HCT116 (cell line): ENCODE data around the gene COL18A1. TPM values are rescaled to one million over a fixed set of nuclear protein-coding genes. Genes with fewer than 3 reads are reported as not detected.

Experiments used
- ATAC-seq: fragments of 200-7000 bp; cut with Tn5 transposase; 2 replicates; pipeline ENCODE4 v1.9.1; 2020; ENCODE audit warnings: mild to moderate bottlenecking, moderate library complexity
- BruUV-seq: library from RNA; stranded (reverse); fragments of 400-500 nt; replicated peaks from 2 replicates; lab custom pipeline; 2021; lab: Mats Ljungman, UMichigan
- CTCF ChIA-PET: fragments of 300-600 bp; sonication (Branson Sonifier 250); formaldehyde crosslinking; loops from one replicate; lab custom pipeline; 2021; ENCODE audit warnings: antibody characterized with exemption; lab: Charles Lee
- POLR2A ChIA-PET: fragments of 300-600, 350-600 bp; sonication (Branson Sonifier 250); formaldehyde crosslinking; loops from one replicate; lab custom pipeline; 2021; ENCODE audit warnings: antibody characterized with exemption; lab: Charles Lee
- RAD21 ChIA-PET, 2 experiments: fragments of 300-600 bp; sonication (Branson Sonifier 250); formaldehyde crosslinking; loops; one replicate each; lab custom pipeline; 2023; ENCODE audit warnings: low total read pairs in 2 of 2; ENCODE audit not compliant: uncharacterized antibody in 2 of 2, unreplicated experiment in 2 of 2, low non-redundant PET in 1 of 2; lab: Charles Lee
- DNase-seq: peaks from one replicate; pipeline ENCODE4 v3.0.0-alpha.2; 2010; ENCODE audit warnings: low read depth, low spot score
- H2AFZ ChIP-seq: fragments of 200-600 bp; shearing (Covaris generic), sonication (generic); 2 replicates; pipeline ENCODE4 v1.6.1; 2017; ENCODE audit warnings: low read depth, mixed run types, mixed read lengths, antibody characterized with exemption, low read length; ENCODE audit not compliant: poor library complexity, severe bottlenecking
- H3K27ac ChIP-seq: 2 replicates; pipeline ENCODE4 v1.5.1; 2012; ENCODE audit warnings: low read depth, low read length
- H3K27me3 ChIP-seq: fragments of 200-600 bp; sonication (generic); 2 replicates; pipeline ENCODE4 v1.6.1; 2016; ENCODE audit warnings: mixed run types, low read length, mixed read lengths; ENCODE audit not compliant: insufficient read depth
- H3K36me3 ChIP-seq, 2 experiments: fragments of 200-500 bp in 1 of 2; fragments of 200-600 bp in 1 of 2; sonication (Bioruptor generic) in 1 of 2; sonication (generic) in 1 of 2; 2 replicates each; pipeline versions ENCODE4 v1.5.1 to v1.6.1; 2014 to 2016; ENCODE audit warnings: low read length in 2 of 2, inconsistent platforms in 1 of 2, mixed read lengths in 1 of 2, mixed run types in 1 of 2; ENCODE audit not compliant: insufficient read depth in 2 of 2, control insufficient read depth in 1 of 2
- H3K4me1 ChIP-seq, 2 experiments: fragments of 200-600 bp in 1 of 2; sonication (generic) in 1 of 2; 2 replicates each; pipeline versions ENCODE4 v1.5.1 to v1.6.1; 2012 to 2017; ENCODE audit warnings: low read length in 2 of 2, inconsistent platforms in 1 of 2, mild to moderate bottlenecking in 1 of 2, mixed read lengths in 1 of 2, mixed run types in 1 of 2, moderate library complexity in 1 of 2; ENCODE audit not compliant: insufficient read depth in 2 of 2, control insufficient read depth in 1 of 2
- H3K4me2 ChIP-seq: fragments of 200-600 bp; sonication (generic); 2 replicates; pipeline ENCODE4 v1.6.1; 2017; ENCODE audit warnings: mixed run types, low read length, mixed read lengths
- H3K4me3 ChIP-seq, 2 experiments: fragments of 200-600 bp in 1 of 2; sonication (generic) in 1 of 2; replicated peaks in 1 of 2; 2 replicates each; pipeline ENCODE4 v1.5.1; 2011 to 2016; ENCODE audit warnings: low read length in 2 of 2, control low read depth in 1 of 2, low read depth in 1 of 2, mild to moderate bottlenecking in 1 of 2, mixed read lengths in 1 of 2, mixed run types in 1 of 2
- H3K79me2 ChIP-seq: fragments of 200-600 bp; sonication (generic); 2 replicates; pipeline ENCODE4 v1.6.1; 2017; ENCODE audit warnings: mild to moderate bottlenecking, mixed run types, low read length, moderate library complexity, mixed read lengths; ENCODE audit not compliant: insufficient read depth
- H3K9ac ChIP-seq: fragments of 200-600 bp; sonication (generic); 2 replicates; pipeline ENCODE4 v1.6.1; 2016; ENCODE audit warnings: low read length, mixed read lengths
- H3K9me2 ChIP-seq: fragments of 200-600 bp; sonication (generic), shearing (Covaris generic); 2 replicates; pipeline ENCODE4 v1.6.1; 2017; ENCODE audit warnings: mixed run types, mild to moderate bottlenecking, moderate library complexity; ENCODE audit not compliant: insufficient read depth
- H3K9me3 ChIP-seq, 2 experiments: fragments of 200-500 bp in 1 of 2; fragments of 200-600 bp in 1 of 2; sonication (Bioruptor generic) in 1 of 2; sonication (generic) in 1 of 2; 2 replicates each; pipeline ENCODE4 v1.6.1; 2014 to 2017; ENCODE audit warnings: low read length in 2 of 2, mixed read lengths in 2 of 2, inconsistent platforms in 1 of 2, low read depth in 1 of 2, mild to moderate bottlenecking in 1 of 2, mixed run types in 1 of 2, moderate library complexity in 1 of 2; ENCODE audit not compliant: control insufficient read depth in 1 of 2, insufficient read depth in 1 of 2
- H4K20me1 ChIP-seq: fragments of 200-600 bp; sonication (generic), shearing (Covaris generic); 2 replicates; pipeline ENCODE4 v1.6.1; 2017; ENCODE audit warnings: mixed run types, mild to moderate bottlenecking, moderate library complexity; ENCODE audit not compliant: insufficient read depth
- CBX3 ChIP-seq: IDR thresholded peaks from 2 replicates; pipeline ENCODE4 v1.6.1; 2012; ENCODE audit warnings: low read depth
- CTCF ChIP-seq, 3 experiments: fragments of 200-600 bp in 1 of 3; sonication (generic) in 1 of 3; IDR thresholded peaks in 2 of 3; conservative IDR thresholded peaks in 1 of 3; 2 replicates each; pipeline ENCODE4 v1.5.1; 2012 to 2017; ENCODE audit warnings: low read depth in 2 of 3, low read length in 2 of 3, antibody characterized with exemption in 1 of 3, borderline replicate concordance in 1 of 3, control low read depth in 1 of 3, mild to moderate bottlenecking in 1 of 3, mixed read lengths in 1 of 3, mixed run types in 1 of 3, moderate library complexity in 1 of 3; ENCODE audit not compliant: insufficient read depth in 1 of 3
- EGR1 ChIP-seq: IDR thresholded peaks from 2 replicates; pipeline ENCODE4 v1.6.1; 2012; ENCODE audit warnings: low read depth
- ELF1 ChIP-seq: IDR thresholded peaks from 2 replicates; pipeline ENCODE4 v1.6.1; 2012; ENCODE audit warnings: low read depth, borderline replicate concordance
- EZH2 ChIP-seq: fragments of 200-600 bp; sonication (generic); IDR thresholded peaks from 2 replicates; pipeline ENCODE4 v1.6.1; 2017; ENCODE audit warnings: antibody characterized with exemption, mixed run types
- EZH2phosphoT487 ChIP-seq: fragments of 200-600 bp; IDR thresholded peaks from 2 replicates; pipeline ENCODE4 v1.6.1; 2018; ENCODE audit warnings: antibody characterized with exemption, borderline replicate concordance
- FOSL1 ChIP-seq: IDR thresholded peaks from 2 replicates; pipeline ENCODE4 v1.6.1; 2012; ENCODE audit warnings: low read depth
- MAX ChIP-seq: IDR thresholded peaks from 2 replicates; pipeline ENCODE4 v1.6.1; 2012
- POLR2A ChIP-seq: IDR thresholded peaks from 2 replicates; pipeline ENCODE4 v1.7.0; 2011; ENCODE audit warnings: borderline replicate concordance; ENCODE audit not compliant: insufficient read depth, insufficient read length; ENCODE audit errors: extremely low read depth
- POLR2AphosphoS5 ChIP-seq: IDR thresholded peaks from 2 replicates; pipeline ENCODE4 v1.6.1; 2011; ENCODE audit warnings: mild to moderate bottlenecking, low read depth, low read length, moderate library complexity
- RAD21 ChIP-seq: IDR thresholded peaks from 2 replicates; pipeline ENCODE4 v1.6.1; 2012; ENCODE audit warnings: low read depth, mild to moderate bottlenecking
- SIN3A ChIP-seq: IDR thresholded peaks from 2 replicates; pipeline ENCODE4 v1.6.1; 2012; ENCODE audit warnings: low read depth
- TCF7L2 ChIP-seq: IDR thresholded peaks from 2 replicates; pipeline ENCODE4 v1.7.0; 2011; ENCODE audit warnings: borderline replicate concordance, inconsistent platforms; ENCODE audit not compliant: insufficient read depth, insufficient read length; ENCODE audit errors: extremely low read depth
- YY1 ChIP-seq: IDR thresholded peaks from 2 replicates; pipeline ENCODE4 v1.6.1; 2011; ENCODE audit warnings: low read length, low read depth, moderate library complexity, mild to moderate bottlenecking; ENCODE audit not compliant: insufficient replicate concordance; ENCODE audit errors: extremely low read depth
- ZBTB33 ChIP-seq: IDR thresholded peaks from 2 replicates; pipeline ENCODE4 v1.6.1; 2011; ENCODE audit warnings: mild to moderate bottlenecking, low read length, moderate library complexity; ENCODE audit not compliant: insufficient replicate concordance; ENCODE audit errors: extremely low read depth
- ZFX ChIP-seq: fragments of 450-650 bp; IDR thresholded peaks from 2 replicates; pipeline ENCODE4 v1.6.1; 2017
- intact Hi-C: fragments of 100-400 bp; cut with micrococcal nuclease; formaldehyde crosslinking; loops from 2 replicates; pipeline ENCODE4 v1.10.0; 2022
- total RNA-seq: library from RNA; stranded (reverse); gene quantifications from one replicate; pipeline ENCODE4 v1.2.1, GENCODE V29; 2021; ENCODE audit not compliant: unreplicated experiment
- TF ChIP-seq, protein P1 (sequence below): IDR thresholded peaks from 2 replicates; pipeline ENCODE4 v1.6.1; 2012; ENCODE audit warnings: low read depth

The COL18A1 gene
- total RNA-seq, 1 experiment from 2014 or later = 59.5 TPM

DNA sequence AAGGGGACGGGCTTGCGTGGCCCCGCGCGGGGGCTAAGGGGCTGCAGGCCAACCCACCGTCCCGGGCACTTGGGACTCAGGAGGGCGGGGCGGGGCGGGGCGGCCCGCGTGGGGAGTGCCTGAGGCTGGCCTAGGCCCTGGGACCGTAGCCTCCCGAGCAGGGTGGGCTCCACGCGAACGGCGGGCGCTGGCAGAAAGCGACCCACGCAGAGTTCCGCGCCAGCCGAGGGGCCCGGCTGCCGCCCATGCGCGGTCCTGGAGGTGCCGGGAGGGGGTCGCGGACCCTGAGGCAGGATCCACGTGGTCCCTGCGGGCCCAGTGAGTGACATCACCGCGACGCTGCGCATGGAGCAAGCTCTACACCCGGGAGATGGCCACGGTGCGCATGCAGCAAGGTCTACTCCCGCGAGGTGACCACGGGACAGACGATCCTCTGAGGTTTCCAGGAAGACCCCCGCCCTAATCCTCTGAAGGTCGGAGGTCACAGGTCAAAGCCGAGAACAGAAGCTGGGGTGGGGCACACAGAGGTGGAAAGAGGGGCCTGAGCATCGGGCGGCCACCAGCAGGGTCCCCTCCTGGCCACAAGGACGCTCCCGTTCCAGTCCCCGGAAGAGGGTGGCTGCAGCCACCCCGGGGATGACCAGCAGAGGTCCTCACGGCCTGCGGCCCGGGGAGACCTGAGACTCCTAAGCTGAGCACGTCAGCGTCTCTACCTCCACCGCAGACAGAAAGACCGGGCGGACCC, 150.8 kb downstream of the COL18A1 start (continued):
- TF ChIP-seq ZBTB33 = no peak

GRCh38 chr21:45556302-45556644, 151.3 kb downstream of the COL18A1 start:
- Histone ChIP-seq H3K4me1 (peaks cover 11 to 29% of the 10 kb centered on the region in 2 experiments), H3K9me3 (no peaks in the 10 kb centered on the region), H3K4me2 (peak overlapping the region; percentile 80), H3K27me3 (no peaks in the 10 kb centered on the region), H3K9ac (peak overlapping the region; percentile 72), H3K9me2 (no peaks in the 10 kb centered on the region), H4K20me1 (no peaks in the 10 kb centered on the region), H3K27ac (peak overlapping the region; percentile 75), H2AFZ (no peak overlapping the region), H3K4me3 (peak overlapping the region; percentile 47 to 55), H3K36me3 (no peaks in the 10 kb centered on the region), H3K79me2 (no peaks in the 10 kb centered on the region)
- RAD21 ChIA-PET = interaction anchor here (0.6 to 1.1 kb wide), 7 partner anchors 39 to 415 kb away, joined by 3 to 6 read pairs (median 4); no protein-coding TSS in a partner anchor
- CTCF ChIA-PET = interaction anchor here (0.6 to 1.7 kb wide), 22 partner anchors 13 to 418 kb away, joined by 3 to 39 read pairs (median 3); partner anchors contain the start of gene POFUT2
- no peak for ATAC-seq
- BruUV-seq = no TSS peak
- POLR2A ChIA-PET = interaction anchor here (0.7 to 1.6 kb wide), 3 partner anchors 36 to 365 kb away, joined by 3 to 5 read pairs (median 3); no protein-coding TSS in a partner anchor
- intact Hi-C loops = loop anchor here (1.0 to 10.0 kb wide), 3 partner anchors 264 to 369 kb away; no protein-coding TSS in a partner anchor
- DNase-seq = no peak
- TF ChIP-seq EZH2 = no peak
- TF ChIP-seq CBX3 = no peak
- no peak for TF ChIP-seq EZH2phosphoT487
- TF ChIP-seq MAX = no peak
- TF ChIP-seq YY1 = no peak
- TF ChIP-seq TCF7L2 = no peak
- no peak for TF ChIP-seq ELF1
- no peak for TF ChIP-seq EGR1
- no peak for TF ChIP-seq POLR2A
- TF ChIP-seq CTCF (IDR thresholded peaks at IDR 0.05 in 2 of 3, conservative IDR thresholded peaks at IDR 0.05 in 1 of 3; ENCODE audit: borderline replicate concordance in 1 of 3, insufficient read depth in 1 of 3, low read depth in 2 of 3, low read length in 2 of 3) = no peak
- TF ChIP-seq, protein P1, sequence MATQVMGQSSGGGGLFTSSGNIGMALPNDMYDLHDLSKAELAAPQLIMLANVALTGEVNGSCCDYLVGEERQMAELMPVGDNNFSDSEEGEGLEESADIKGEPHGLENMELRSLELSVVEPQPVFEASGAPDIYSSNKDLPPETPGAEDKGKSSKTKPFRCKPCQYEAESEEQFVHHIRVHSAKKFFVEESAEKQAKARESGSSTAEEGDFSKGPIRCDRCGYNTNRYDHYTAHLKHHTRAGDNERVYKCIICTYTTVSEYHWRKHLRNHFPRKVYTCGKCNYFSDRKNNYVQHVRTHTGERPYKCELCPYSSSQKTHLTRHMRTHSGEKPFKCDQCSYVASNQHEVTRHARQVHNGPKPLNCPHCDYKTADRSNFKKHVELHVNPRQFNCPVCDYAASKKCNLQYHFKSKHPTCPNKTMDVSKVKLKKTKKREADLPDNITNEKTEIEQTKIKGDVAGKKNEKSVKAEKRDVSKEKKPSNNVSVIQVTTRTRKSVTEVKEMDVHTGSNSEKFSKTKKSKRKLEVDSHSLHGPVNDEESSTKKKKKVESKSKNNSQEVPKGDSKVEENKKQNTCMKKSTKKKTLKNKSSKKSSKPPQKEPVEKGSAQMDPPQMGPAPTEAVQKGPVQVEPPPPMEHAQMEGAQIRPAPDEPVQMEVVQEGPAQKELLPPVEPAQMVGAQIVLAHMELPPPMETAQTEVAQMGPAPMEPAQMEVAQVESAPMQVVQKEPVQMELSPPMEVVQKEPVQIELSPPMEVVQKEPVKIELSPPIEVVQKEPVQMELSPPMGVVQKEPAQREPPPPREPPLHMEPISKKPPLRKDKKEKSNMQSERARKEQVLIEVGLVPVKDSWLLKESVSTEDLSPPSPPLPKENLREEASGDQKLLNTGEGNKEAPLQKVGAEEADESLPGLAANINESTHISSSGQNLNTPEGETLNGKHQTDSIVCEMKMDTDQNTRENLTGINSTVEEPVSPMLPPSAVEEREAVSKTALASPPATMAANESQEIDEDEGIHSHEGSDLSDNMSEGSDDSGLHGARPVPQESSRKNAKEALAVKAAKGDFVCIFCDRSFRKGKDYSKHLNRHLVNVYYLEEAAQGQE = no peak
- no peak for TF ChIP-seq SIN3A
- TF ChIP-seq FOSL1 = no peak
- TF ChIP-seq RAD21 = no peak
- no peak for TF ChIP-seq POLR2AphosphoS5
- TF ChIP-seq ZFX = no peak
